Common myeloid progenitor, CD34-positive (primary cell): ENCODE data around the gene ERMP1.

ENCODE experiments used
- CTCF ChIA-PET: fragments of 350-600 bp; sonication (Branson Sonifier 250); formaldehyde crosslinking; loops from one replicate; lab custom pipeline; 2021; ENCODE audit warnings: antibody characterized with exemption; lab: Charles Lee
- POLR2A ChIA-PET: fragments of 350-600 bp; sonication (Branson Sonifier 250); formaldehyde crosslinking; loops from one replicate; lab custom pipeline; 2021; ENCODE audit warnings: antibody characterized with exemption; lab: Charles Lee
- DNase-seq, 3 donors: peaks; one replicate each; pipeline versions ENCODE4 v3.0.0 to v3.0.0-alpha.2; 2013
- H3K27ac ChIP-seq, 2 experiments: 1 replicate in 1 of 2; 2 replicates in 1 of 2; pipeline ENCODE4 v1.7.0; 2013; ENCODE audit warnings: inconsistent platforms in 2 of 2, low read length in 2 of 2, mild to moderate bottlenecking in 2 of 2, low read depth in 1 of 2, moderate library complexity in 1 of 2; ENCODE audit not compliant: severe bottlenecking in 2 of 2, insufficient read depth in 1 of 2, poor library complexity in 1 of 2
- H3K27me3 ChIP-seq, 5 experiments: replicated peaks in 2 of 5; 1 replicate in 3 of 5; 2 replicates in 2 of 5; pipeline versions ENCODE4 v1.6.1 to v1.7.0; 2013; ENCODE audit warnings: low read length in 4 of 5, mild to moderate bottlenecking in 2 of 5, moderate library complexity in 2 of 5, inconsistent platforms in 1 of 5; ENCODE audit not compliant: insufficient read depth in 5 of 5, control insufficient read depth in 4 of 5
- H3K36me3 ChIP-seq, 4 experiments: 1 replicate in 2 of 4; 2 replicates in 2 of 4; pipeline versions ENCODE4 v1.6.1 to v1.7.0; 2013; ENCODE audit warnings: low read length in 3 of 4, control low read depth in 1 of 4, mild to moderate bottlenecking in 1 of 4; ENCODE audit not compliant: control insufficient read depth in 4 of 4, insufficient read depth in 4 of 4
- H3K4me1 ChIP-seq, 4 experiments: 1 replicate in 3 of 4; 2 replicates in 1 of 4; pipeline versions ENCODE4 v1.6.1 to v1.7.1; 2013; ENCODE audit warnings: low read length in 3 of 4, mild to moderate bottlenecking in 3 of 4, control low read depth in 1 of 4, inconsistent platforms in 1 of 4, moderate library complexity in 1 of 4; ENCODE audit not compliant: control insufficient read depth in 4 of 4, insufficient read depth in 4 of 4; ENCODE audit errors: control extremely low read depth in 1 of 4
- H3K4me3 ChIP-seq, 7 experiments: 1 replicate in 4 of 7; 2 replicates in 3 of 7; pipeline versions ENCODE4 v1.5.1 to v1.7.0; 2013; ENCODE audit warnings: mild to moderate bottlenecking in 7 of 7, low read length in 6 of 7, moderate library complexity in 6 of 7, inconsistent platforms in 2 of 7, low read depth in 2 of 7, control low read depth in 1 of 7; ENCODE audit not compliant: insufficient read depth in 4 of 7, control insufficient read depth in 1 of 7; ENCODE audit errors: extremely low read depth in 1 of 7
- H3K9me3 ChIP-seq, 5 experiments: 1 replicate in 4 of 5; 2 replicates in 1 of 5; pipeline versions ENCODE4 v1.6.1 to v1.7.1; 2013; ENCODE audit warnings: low read length in 4 of 5, mild to moderate bottlenecking in 2 of 5, inconsistent platforms in 1 of 5, low read depth in 1 of 5, moderate library complexity in 1 of 5; ENCODE audit not compliant: control insufficient read depth in 4 of 5, insufficient read depth in 2 of 5; ENCODE audit errors: control extremely low read depth in 1 of 5
- WGBS: methylation state at CpG from one replicate; pipeline ENCODE4 v1.1.5; 2013; ENCODE audit not compliant: insufficient coverage; 5-methylcytosine and 5-hydroxymethylcytosine counted together

ERMP1 gene

DNA sequence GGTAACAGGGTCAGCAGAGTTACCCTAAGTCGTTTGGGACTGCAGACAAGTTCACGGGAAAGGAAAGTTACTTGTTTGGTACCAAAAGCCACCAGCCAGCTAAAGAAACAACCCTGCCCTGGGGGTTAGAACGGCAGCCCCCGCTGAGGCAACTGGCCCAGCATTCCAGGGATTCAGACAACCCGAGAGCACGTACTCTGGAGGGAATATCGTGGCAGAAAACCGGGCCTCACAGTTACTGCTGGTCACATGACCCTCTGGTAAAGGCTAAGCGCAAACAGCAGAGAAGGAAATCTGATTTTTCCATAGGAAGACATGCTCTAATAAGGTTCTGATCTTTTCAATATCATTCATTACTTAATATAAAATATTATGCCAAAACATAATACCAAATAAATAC, 35.3 kb upstream of the ERMP1 start:
- Histone ChIP-seq H3K27ac (no peak overlapping the region), H3K27me3 (no peaks in the 10 kb centered on the region), H3K9me3 (no peaks in the 10 kb centered on the region), H3K36me3 (peaks cover 0 to 2% (median 0%) of the 10 kb centered on the region in 4 experiments), H3K4me1 (peaks cover 0 to 6% (median 1%) of the 10 kb centered on the region in 4 experiments), H3K4me3 (no peak overlapping the region)
- DNase-seq: no peak
- POLR2A ChIA-PET: no interaction called here
- CTCF ChIA-PET: interaction anchor here (1.0 to 15.4 kb wide), 5 partner anchors 9 to 69 kb away, joined by 3 to 82 read pairs (median 3); no protein-coding TSS in a partner anchor
- 96% methylated on average over 8 of the region's 9 CpGs for WGBS

DNA sequence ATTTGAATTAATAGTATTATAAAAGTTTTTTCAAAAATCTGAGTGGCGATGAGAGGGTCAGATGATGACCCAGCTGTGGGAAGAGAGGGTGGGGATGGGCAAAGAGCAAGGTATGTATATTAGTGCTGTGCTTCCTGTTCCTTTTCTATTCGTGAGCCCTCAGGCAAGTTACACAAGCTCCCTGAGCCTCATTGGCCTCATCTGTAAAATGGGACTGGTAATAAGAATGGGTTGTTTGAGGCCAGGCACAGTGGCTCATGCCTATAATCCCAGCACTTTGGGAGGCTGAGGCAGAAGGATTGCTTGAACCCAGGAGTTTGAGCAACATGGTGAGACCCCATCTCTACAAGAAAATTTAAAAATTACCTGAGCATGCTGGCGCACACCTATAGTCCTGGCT, 33.8 kb upstream of the ERMP1 start:
- Histone ChIP-seq H3K4me1 (peaks cover 0 to 12% (median 7%) of the 10 kb centered on the region in 4 experiments), H3K36me3 (peaks cover 0 to 2% (median 0%) of the 10 kb centered on the region in 4 experiments), H3K27me3 (no peaks in the 10 kb centered on the region), H3K4me3 (no peak overlapping the region), H3K27ac (no peak overlapping the region), H3K9me3 (no peaks in the 10 kb centered on the region)
- no peak for DNase-seq
- ChIA-PET CTCF (interaction anchor here (1.1 to 15.4 kb wide), 3 partner anchors 9 to 20 kb away, joined by 3 to 82 read pairs (median 3); no protein-coding TSS in a partner anchor), POLR2A (no interaction called here)
- 100% methylated on average over 2 of the region's 3 CpGs for WGBS

DNA sequence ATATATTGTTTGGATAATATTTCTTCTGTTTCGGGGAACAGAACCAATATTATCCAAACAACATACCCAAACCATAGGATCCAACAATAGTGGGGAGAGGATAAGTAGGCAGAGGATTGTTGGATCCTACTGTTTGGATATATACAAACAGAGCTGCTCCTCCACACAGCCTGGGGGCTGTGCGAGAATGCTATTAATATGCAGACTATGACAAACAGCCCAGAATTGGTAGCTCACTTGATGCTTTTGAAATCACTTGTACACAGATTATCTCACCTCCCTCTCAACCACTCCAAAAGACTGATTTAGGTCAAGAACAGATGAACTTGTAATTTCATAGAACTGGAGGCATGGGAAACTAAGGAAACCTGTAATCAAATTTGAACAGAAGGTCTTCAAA, 33.4 kb upstream of the ERMP1 start:
- H3K27ac ChIP-seq: no peak overlapping the region
- H3K27me3 ChIP-seq: no peaks in the 10 kb centered on the region
- peaks cover 0 to 2% (median 0%) of the 10 kb centered on the region in 4 experiments for H3K36me3 ChIP-seq
- CTCF ChIA-PET: interaction anchor here (1.1 to 15.4 kb wide), 4 partner anchors 9 to 20 kb away, joined by 3 to 82 read pairs (median 4); no protein-coding TSS in a partner anchor
- POLR2A ChIA-PET: no interaction called here
- no peak for DNase-seq
- no peaks in the 10 kb centered on the region for H3K9me3 ChIP-seq
- no CpG with 5 or more reads among the region's 2 CpGs for WGBS
- H3K4me1 ChIP-seq: peaks cover 0 to 13% (median 7%) of the 10 kb centered on the region in 4 experiments
- H3K4me3 ChIP-seq: no peak overlapping the region

DNA sequence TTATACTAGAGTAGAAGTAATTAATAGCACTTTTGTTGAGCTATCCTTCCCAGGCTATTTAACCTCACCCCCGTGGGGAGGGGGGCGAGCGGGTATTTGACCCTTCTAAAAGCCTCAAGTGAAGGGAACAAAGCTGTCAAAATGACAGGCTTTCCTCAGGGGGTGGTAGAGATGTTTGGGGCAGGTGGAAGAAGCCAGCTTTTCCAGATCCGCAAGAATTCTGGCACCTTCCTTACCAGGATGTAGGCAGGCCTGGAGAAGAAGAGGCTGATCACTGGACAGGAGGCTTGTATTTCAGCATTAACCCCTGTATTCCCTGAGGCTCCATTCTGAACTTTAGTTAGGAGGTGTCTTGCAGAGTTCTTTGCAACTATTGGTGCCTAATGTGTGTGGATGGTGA, 31.5 kb upstream of the ERMP1 start:
- no peaks in the 10 kb centered on the region for H3K27me3 ChIP-seq
- DNase-seq: no peak
- no peaks in the 10 kb centered on the region for H3K36me3 ChIP-seq
- CTCF ChIA-PET: interaction anchor here (0.7 to 4.0 kb wide), 5 partner anchors 9 to 30 kb away, joined by 3 to 23 read pairs (median 3); no protein-coding TSS in a partner anchor
- H3K9me3 ChIP-seq: no peaks in the 10 kb centered on the region
- H3K27ac ChIP-seq: no peak overlapping the region
- no CpG with 5 or more reads among the region's 4 CpGs for WGBS
- H3K4me1 ChIP-seq: peaks cover 0 to 16% (median 7%) of the 10 kb centered on the region in 4 experiments
- POLR2A ChIA-PET: interaction anchor here (0.8 kb wide), 1 partner anchor 1147 kb away, joined by 3 read pairs; no protein-coding TSS in a partner anchor
- no peak overlapping the region for H3K4me3 ChIP-seq

DNA sequence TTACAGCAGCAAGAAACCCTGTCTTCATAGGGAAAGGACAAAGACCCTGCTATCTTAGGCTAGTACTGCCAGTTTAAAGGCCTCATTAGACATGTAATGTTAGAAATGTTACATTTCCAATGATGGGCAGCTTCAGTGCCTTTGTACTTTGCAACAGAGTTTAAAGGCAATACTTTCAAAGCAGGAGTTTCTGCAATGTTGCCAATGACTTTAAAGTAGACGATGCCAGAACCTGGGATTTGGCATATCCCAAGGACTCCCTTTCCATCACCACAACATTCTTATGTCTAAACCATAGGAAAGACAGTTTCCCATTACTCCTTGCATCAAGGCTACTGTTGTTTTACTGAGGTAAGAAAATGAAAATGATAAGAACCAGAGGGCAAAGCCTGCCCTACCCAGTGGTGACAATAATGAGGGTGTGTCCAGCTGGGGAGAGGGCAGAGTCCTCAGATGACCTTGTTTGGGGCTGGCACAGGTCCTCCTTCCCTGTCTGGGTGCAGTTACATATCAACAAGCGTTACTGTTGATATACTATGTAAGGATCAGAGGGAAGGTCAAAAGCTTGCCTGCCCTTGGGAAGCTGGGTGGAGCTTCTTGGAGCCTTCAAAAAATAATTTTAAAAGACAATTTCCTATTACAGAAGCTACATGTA, 30.3 kb upstream of the ERMP1 start:
- DNase-seq: no peak
- Histone ChIP-seq H3K27ac (no peak overlapping the region), H3K36me3 (no peaks in the 10 kb centered on the region), H3K27me3 (no peaks in the 10 kb centered on the region), H3K9me3 (no peaks in the 10 kb centered on the region), H3K4me3 (no peak overlapping the region), H3K4me1 (peaks cover 0 to 27% (median 12%) of the 10 kb centered on the region in 4 experiments)
- WGBS: no CpG with 5 or more reads among the region's 2 CpGs
- ChIA-PET CTCF (interaction anchor here (1.0 to 4.0 kb wide), 6 partner anchors 16 to 188 kb away, joined by 3 to 23 read pairs (median 4); partner anchors contain the start of gene ERMP1), POLR2A (no interaction called here)

DNA sequence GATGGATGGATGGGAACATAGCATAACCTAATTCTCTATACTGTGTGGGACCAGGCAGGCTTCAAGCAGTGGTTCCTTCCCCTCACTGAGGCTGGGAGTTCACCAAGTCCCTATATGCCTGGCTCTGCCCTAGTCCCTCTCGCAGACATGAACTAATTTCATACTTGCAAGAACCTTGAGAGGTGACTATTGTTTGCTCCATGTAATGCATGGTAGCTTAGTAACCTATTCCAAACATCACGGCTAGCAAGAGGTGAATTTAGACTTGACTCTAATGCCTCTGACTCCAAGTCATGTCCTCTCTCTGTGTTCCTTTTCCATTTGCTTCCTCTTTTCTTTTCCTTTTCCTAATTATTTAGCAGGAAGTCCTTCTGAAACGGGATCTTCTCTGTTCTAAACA, 25.9 kb upstream of the ERMP1 start:
- peaks cover 0 to 39% (median 17%) of the 10 kb centered on the region in 4 experiments for H3K4me1 ChIP-seq
- DNase-seq: no peak
- ChIA-PET POLR2A (no interaction called here), CTCF (interaction anchor here (1.0 to 2.0 kb wide), 7 partner anchors 13 to 152 kb away, joined by 3 to 17 read pairs (median 4); partner anchors contain the start of gene ERMP1)
- no peak overlapping the region for H3K4me3 ChIP-seq
- H3K27ac ChIP-seq: no peak overlapping the region
- H3K27me3 ChIP-seq: no peaks in the 10 kb centered on the region
- no peaks in the 10 kb centered on the region for H3K9me3 ChIP-seq
- WGBS: 50% methylated on average over 2 of the region's 3 CpGs
- H3K36me3 ChIP-seq: no peaks in the 10 kb centered on the region

DNA sequence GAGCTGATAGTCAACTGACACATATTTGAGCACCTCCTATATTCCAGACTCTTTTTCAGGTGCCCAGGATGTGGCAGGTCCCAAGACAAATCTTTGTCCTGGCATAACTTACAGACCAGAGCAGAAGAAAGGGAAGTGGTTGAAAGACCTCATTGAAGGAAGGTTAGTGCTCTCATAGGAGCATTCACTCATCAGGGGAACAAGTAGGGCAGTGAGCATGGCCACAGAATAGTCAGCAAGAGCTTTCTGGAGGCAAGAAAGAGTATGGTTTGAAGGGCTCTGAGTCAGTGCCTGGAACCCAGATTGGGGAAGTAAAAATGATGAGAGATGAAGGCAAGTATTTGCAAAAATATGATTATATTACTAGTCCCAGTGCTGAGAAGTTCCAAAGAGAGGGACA, 25.0 kb upstream of the ERMP1 start:
- Histone ChIP-seq H3K9me3 (no peaks in the 10 kb centered on the region), H3K4me3 (no peak overlapping the region), H3K27ac (no peak overlapping the region), H3K36me3 (no peaks in the 10 kb centered on the region), H3K27me3 (no peaks in the 10 kb centered on the region), H3K4me1 (peaks cover 1 to 44% (median 23%) of the 10 kb centered on the region in 4 experiments)
- peak; percentile 27 to 85 (median 80) for DNase-seq
- POLR2A ChIA-PET: no interaction called here
- CTCF ChIA-PET: interaction anchor here (0.6 to 2.0 kb wide), 8 partner anchors 11 to 153 kb away, joined by 3 to 17 read pairs (median 4); partner anchors contain the start of gene ERMP1
